Prostate gland (tissue), 2 donors: ENCODE results near the gene DDX5. TPM values are rescaled to one million over a fixed set of nuclear protein-coding genes. Genes with fewer than 3 reads are reported as not detected.

ENCODE experiments used
- DNase-seq: peaks from one replicate; pipeline ENCODE4 v3.0.0-alpha.2; 2019; ENCODE audit warnings: low spot score
- H3K27ac ChIP-seq, 2 donors: fragments of 200-600 bp; sonication (generic); 2 replicates each; pipeline ENCODE4 v1.5.1; 2017 to 2019
- H3K27me3 ChIP-seq: fragments of 200-600 bp; sonication (generic); replicated peaks from 2 replicates; pipeline ENCODE4 v1.5.1; 2019; ENCODE audit not compliant: insufficient read depth
- H3K36me3 ChIP-seq, 2 donors: fragments of 200-600 bp; sonication (generic); 1 replicate in 1 of 2; 2 replicates in 1 of 2; pipeline versions ENCODE4 v1.5.1 to v1.8.1; 2017 to 2019
- H3K4me1 ChIP-seq: fragments of 200-600 bp; sonication (generic); replicated peaks from 2 replicates; pipeline ENCODE4 v1.5.1; 2019
- H3K4me3 ChIP-seq, 2 donors: fragments of 200-600 bp; sonication (generic); 2 replicates each; pipeline ENCODE4 v1.5.1; 2017 to 2019
- H3K9me3 ChIP-seq: fragments of 200-600 bp; sonication (generic); 2 replicates; pipeline ENCODE4 v1.5.1; 2017
- CTCF ChIP-seq, 4 experiments: fragments of 200-600 bp in 2 of 4; fragments of 450-650 bp in 2 of 4; sonication (generic) in 2 of 4; IDR thresholded peaks; 1 replicate in 3 of 4; 2 replicates in 1 of 4; pipeline ENCODE4 v1.5.1; 2016 to 2019; ENCODE audit warnings: antibody characterized with exemption in 4 of 4, mild to moderate bottlenecking in 2 of 4, moderate library complexity in 2 of 4
- POLR2A ChIP-seq: fragments of 450-650 bp; IDR thresholded peaks from one replicate; pipeline ENCODE4 v1.6.1; 2016; ENCODE audit warnings: antibody characterized with exemption, mild to moderate bottlenecking
- POLR2AphosphoS5 ChIP-seq: sonication (generic); formaldehyde crosslinking; IDR thresholded peaks from one replicate; pipeline ENCODE4 v1.6.1; 2017; ENCODE audit warnings: antibody characterized with exemption
- WGBS: methylation state at CpG from one replicate; pipeline ENCODE4 v1.1.5; 2018; 5-methylcytosine and 5-hydroxymethylcytosine counted together
- intact Hi-C: fragments of 100-400 bp; cut with DNase I; formaldehyde crosslinking; loops from one replicate; pipeline ENCODE4 v1.14.2; 2022
- total RNA-seq, 2 donors: library from RNA; depleted of rRNA; stranded (reverse); fragments of >200 nt; gene quantifications; one replicate each; pipeline ENCODE4 v1.1.0, GENCODE V29; 2016

Gene DDX5
- total RNA-seq, 2 donors from 2014 or later = 1,009 to 1,102 TPM

DNA sequence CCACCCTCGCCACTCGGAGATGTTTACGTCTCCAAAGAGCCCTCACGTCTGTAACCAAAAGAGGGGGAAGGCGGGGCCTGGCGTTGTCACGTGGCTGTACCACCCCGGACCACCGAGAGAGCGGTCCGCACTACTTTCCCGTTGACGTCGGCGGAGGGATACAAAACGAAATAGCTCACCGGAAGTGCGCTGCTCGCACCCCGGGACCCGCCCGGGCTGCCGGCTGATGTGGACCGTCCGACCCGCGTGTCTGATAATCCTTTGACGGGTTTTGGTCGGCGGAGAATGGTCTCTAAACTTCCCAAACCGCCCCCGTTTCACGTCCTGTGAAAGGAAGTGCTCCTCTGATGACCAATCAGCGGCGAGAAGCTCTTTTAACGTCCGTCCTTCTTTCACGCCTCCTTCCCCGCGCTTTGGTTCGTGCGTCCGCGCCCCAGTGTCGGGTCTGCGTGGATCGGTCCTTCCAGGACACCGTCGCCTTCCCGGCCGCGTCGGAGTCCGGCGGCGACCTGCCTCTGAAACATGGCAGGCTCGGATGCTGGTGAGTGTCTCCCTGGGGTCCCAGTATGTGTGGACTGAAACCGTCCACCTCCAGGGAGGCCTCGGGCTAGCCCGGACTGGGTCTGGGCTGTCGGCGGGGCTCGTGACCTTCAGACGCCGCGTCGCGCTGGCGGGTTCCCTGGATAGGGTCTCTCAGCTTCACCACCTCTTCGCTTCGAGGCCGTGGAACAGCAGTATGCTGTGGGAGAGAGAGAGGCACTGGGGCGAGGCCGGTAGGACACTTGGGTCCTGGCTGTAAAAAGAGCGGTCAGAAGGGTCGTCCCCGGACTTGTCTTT, 705 bp upstream of the DDX5 start, which contains the start of gene CEP95:
Gene CEP95 (plus strand): TSS at position 402 of the 837 bp plus-strand sequence. CDS start 121 bp downstream, at position 523.
- DNase-seq = peak; percentile 91
- Histone ChIP-seq H3K4me3 (peak within 1 kb of the TSS; percentile 94 to 98), H3K27me3 (no peaks in the 10 kb centered on the region), H3K4me1 (peaks cover 7% of the 10 kb centered on the region), H3K27ac (peak within 1 kb of the TSS; percentile 99), H3K36me3 (peaks cover 7 to 10% of the 10 kb centered on the region in 2 donors), H3K9me3 (no peaks in the 10 kb centered on the region)
- WGBS = under 1% methylated on average over 75 of the region's 77 CpGs
- intact Hi-C loops = loop anchor here (10.0 kb wide), 1 partner anchor 182 kb away; no protein-coding TSS in a partner anchor
- peak; percentile 84 for TF ChIP-seq POLR2AphosphoS5
- TF ChIP-seq POLR2A = peak; percentile 81
- peak in 1 of 4 experiments; percentile 18 for TF ChIP-seq CTCF (IDR thresholded peaks at IDR 0.05)

GRCh38 chr17:64505340-64506200, 519 bp downstream of the DDX5 start:
- H3K4me3 ChIP-seq = peak overlapping the region; percentile 94 to 98
- no peaks in the 10 kb centered on the region for H3K27me3 ChIP-seq
- TF ChIP-seq CTCF (IDR thresholded peaks at IDR 0.05) (peak in 2 of 4 experiments; percentile 27 to 46), POLR2A (peak; percentile 85), POLR2AphosphoS5 (peak; percentile 87)
- H3K36me3 ChIP-seq = peaks cover 18 to 20% of the 10 kb centered on the region in 2 donors
- peaks cover 7% of the 10 kb centered on the region for H3K4me1 ChIP-seq
- peak overlapping the region; percentile 99 for H3K27ac ChIP-seq
- no peaks in the 10 kb centered on the region for H3K9me3 ChIP-seq
- intact Hi-C loops = loop anchor here (10.0 kb wide), 1 partner anchor 181 kb away; no protein-coding TSS in a partner anchor
- peak; percentile 91 for DNase-seq
- under 1% methylated on average over 72 of the region's 76 CpGs for WGBS

DNA sequence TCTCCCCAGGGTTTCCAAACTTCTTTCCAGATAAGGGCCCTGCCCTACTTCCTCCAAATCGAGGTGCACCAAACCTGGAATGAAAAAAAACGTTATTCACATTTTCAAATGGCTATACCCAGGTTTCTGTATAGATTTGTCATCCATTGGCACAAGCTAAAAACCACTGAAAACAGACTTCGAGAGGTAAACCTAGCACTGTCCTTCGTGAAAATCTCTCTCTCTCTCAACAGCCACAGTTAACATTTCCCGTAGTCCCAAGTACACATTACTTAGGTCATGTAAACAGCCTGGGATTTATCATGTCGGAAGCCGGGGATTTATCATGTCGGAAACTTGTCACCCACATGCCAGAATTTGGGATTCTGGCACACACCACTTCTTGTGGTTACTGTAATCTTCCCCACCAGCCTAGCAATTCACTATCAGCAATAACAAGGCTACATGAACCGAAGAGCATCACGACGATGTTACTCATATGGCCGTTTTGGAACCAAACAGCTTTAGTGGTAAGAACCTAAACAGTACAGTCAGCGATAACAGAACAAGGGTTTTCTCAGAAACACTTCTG, 1.2 kb downstream of the DDX5 start:
- Histone ChIP-seq H3K27me3 (no peaks in the 10 kb centered on the region), H3K4me1 (peaks cover 7% of the 10 kb centered on the region), H3K36me3 (peaks cover 21 to 27% of the 10 kb centered on the region in 2 donors), H3K27ac (peak overlapping the region; percentile 99), H3K4me3 (peak overlapping the region; percentile 94 to 98), H3K9me3 (no peaks in the 10 kb centered on the region)
- DNase-seq = peak; percentile 30
- no peak for TF ChIP-seq POLR2AphosphoS5
- no peak for TF ChIP-seq POLR2A
- intact Hi-C loops = loop anchor here (5.0 to 10.0 kb wide), 2 partner anchors 157 to 180 kb away; partner anchors contain the start of gene SMURF2
- under 1% methylated on average over 13 of the region's 13 CpGs for WGBS

DNA sequence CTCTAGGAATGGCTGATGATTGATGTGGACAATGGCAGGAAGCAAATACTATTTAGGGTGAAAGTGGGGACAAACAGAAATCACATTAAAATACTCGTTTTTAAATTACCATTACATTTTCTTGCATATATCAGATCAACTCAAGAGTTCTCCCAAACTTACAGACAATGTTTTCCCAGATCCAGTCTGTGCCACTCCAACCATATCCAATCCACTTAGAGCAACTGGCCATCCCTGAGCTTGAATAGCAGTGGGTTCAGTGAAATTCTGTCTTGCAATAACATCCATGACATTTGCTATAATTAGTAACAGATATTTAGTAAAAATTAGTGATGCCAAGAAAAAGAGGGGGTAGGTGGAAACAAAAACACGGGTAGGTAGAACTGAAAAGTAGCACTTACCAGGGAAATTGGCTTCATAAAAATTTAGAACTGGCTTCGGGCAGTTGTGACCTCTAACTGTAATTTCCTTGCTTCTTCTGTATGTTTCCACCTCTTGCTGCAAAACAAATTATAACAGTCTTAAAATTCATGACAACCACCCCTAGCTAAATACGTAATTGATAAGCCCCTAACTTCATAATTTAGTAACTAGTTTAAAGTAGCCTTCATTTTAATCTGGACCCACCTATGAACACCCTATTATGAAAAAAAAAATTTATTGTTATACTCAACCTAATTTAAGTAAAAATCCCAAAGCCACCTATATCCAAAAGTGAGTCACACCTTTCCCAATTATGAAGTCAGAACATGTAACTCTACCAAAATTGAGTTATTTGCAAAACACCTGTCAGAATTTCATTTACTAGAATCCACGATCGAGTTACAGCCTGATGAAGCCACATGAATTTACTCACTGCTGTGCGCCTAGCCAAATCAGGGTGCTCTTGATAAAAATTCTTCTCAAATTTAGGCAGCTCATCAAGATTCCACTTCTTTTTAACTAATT, 2.0 kb downstream of the DDX5 start:
- DNase-seq = no peak
- TF ChIP-seq POLR2A = no peak
- TF ChIP-seq POLR2AphosphoS5 = no peak
- TF ChIP-seq CTCF (IDR thresholded peaks at IDR 0.05) = no peak
- Histone ChIP-seq H3K4me3 (peak overlapping the region; percentile 94 to 98), H3K4me1 (peaks cover 7% of the 10 kb centered on the region), H3K27me3 (no peaks in the 10 kb centered on the region), H3K36me3 (peaks cover 23 to 27% of the 10 kb centered on the region in 2 donors), H3K27ac (peak overlapping the region; percentile 99), H3K9me3 (no peaks in the 10 kb centered on the region)
- intact Hi-C loops = loop anchor here (5.0 to 10.0 kb wide), 2 partner anchors 158 to 179 kb away; partner anchors contain the start of gene SMURF2
- 15% methylated on average over 7 of the region's 7 CpGs for WGBS
